H9 (cell line): ENCODE results near the gene CSRNP2. TPM values are rescaled to one million over a fixed set of nuclear protein-coding genes. Genes with fewer than 3 reads are reported as not detected.

Experiments used
- DNase-seq: peaks from one replicate; pipeline ENCODE4 v3.0.0-alpha.2; 2017
- H2AFZ ChIP-seq: one replicate; pipeline ENCODE4 v1.6.1; 2013; ENCODE audit warnings: mild to moderate bottlenecking, low read length, control low read depth, moderate library complexity
- H2AK5ac ChIP-seq: 2 replicates; pipeline ENCODE4 v1.6.1; 2013; ENCODE audit warnings: low read length, control low read depth, mixed read lengths; ENCODE audit not compliant: insufficient read length
- H2BK120ac ChIP-seq: one replicate; pipeline ENCODE4 v1.6.1; 2013; ENCODE audit warnings: low read depth, mild to moderate bottlenecking, low read length, control low read depth, inconsistent platforms; ENCODE audit not compliant: poor library complexity, severe bottlenecking
- H2BK12ac ChIP-seq: 2 replicates; pipeline ENCODE4 v1.6.1; 2013; ENCODE audit warnings: low read length, control low read depth, mixed read lengths, low read depth; ENCODE audit not compliant: insufficient read length
- H2BK15ac ChIP-seq: 2 replicates; pipeline ENCODE4 v1.6.1; 2013; ENCODE audit warnings: low read depth, low read length, control low read depth
- H2BK20ac ChIP-seq: one replicate; pipeline ENCODE4 v1.6.1; 2013; ENCODE audit warnings: low read depth, mild to moderate bottlenecking, low read length, control low read depth, inconsistent platforms; ENCODE audit not compliant: poor library complexity, severe bottlenecking
- H2BK5ac ChIP-seq: 2 replicates; pipeline ENCODE4 v1.6.1; 2013; ENCODE audit warnings: low read length, control low read depth, mixed read lengths; ENCODE audit not compliant: insufficient read length
- H3K14ac ChIP-seq: 2 replicates; pipeline ENCODE4 v1.6.1; 2013; ENCODE audit warnings: low read length, control low read depth; ENCODE audit not compliant: insufficient read depth
- H3K18ac ChIP-seq: 2 replicates; pipeline ENCODE4 v1.6.1; 2013; ENCODE audit warnings: low read depth, mild to moderate bottlenecking, mixed read lengths, low read length, control low read depth; ENCODE audit not compliant: insufficient read length
- H3K23ac ChIP-seq: 2 replicates; pipeline ENCODE4 v1.6.1; 2013; ENCODE audit warnings: low read length, control low read depth, mixed read lengths, low read depth; ENCODE audit not compliant: insufficient read length
- H3K23me2 ChIP-seq: 2 replicates; pipeline ENCODE4 v1.6.1; 2013; ENCODE audit warnings: low read depth, mild to moderate bottlenecking, mixed read lengths, low read length, control low read depth; ENCODE audit not compliant: insufficient read length, poor library complexity, severe bottlenecking
- H3K27ac ChIP-seq: 2 replicates; pipeline ENCODE4 v1.5.1; 2013; ENCODE audit warnings: low read length, control low read depth, mixed read lengths, low read depth; ENCODE audit not compliant: insufficient read length
- H3K27me3 ChIP-seq: 2 replicates; pipeline ENCODE4 v1.6.1; 2013; ENCODE audit warnings: low read length, control low read depth, inconsistent platforms; ENCODE audit not compliant: insufficient read depth
- H3K4ac ChIP-seq: 2 replicates; pipeline ENCODE4 v1.6.1; 2013; ENCODE audit warnings: low read depth, mild to moderate bottlenecking, control low read depth, inconsistent platforms, low read length, moderate library complexity
- H3K4me1 ChIP-seq: 2 replicates; pipeline ENCODE4 v1.6.1; 2013; ENCODE audit warnings: low read length, control low read depth, inconsistent platforms; ENCODE audit not compliant: insufficient read depth
- H3K4me2 ChIP-seq: 2 replicates; pipeline ENCODE4 v1.6.1; 2013; ENCODE audit warnings: low read length, control low read depth, mixed read lengths; ENCODE audit not compliant: insufficient read length, insufficient read depth
- H3K56ac ChIP-seq: 2 replicates; pipeline ENCODE4 v1.6.1; 2013; ENCODE audit warnings: low read depth, mild to moderate bottlenecking, mixed read lengths, low read length, control low read depth; ENCODE audit not compliant: insufficient read length
- H3K79me1 ChIP-seq: 2 replicates; pipeline ENCODE4 v1.6.1; 2013; ENCODE audit warnings: low read depth, mild to moderate bottlenecking, moderate library complexity, low read length, control low read depth, inconsistent platforms; ENCODE audit not compliant: insufficient read depth, poor library complexity, severe bottlenecking
- H3K79me2 ChIP-seq: 2 replicates; pipeline ENCODE4 v1.6.1; 2013; ENCODE audit warnings: low read length, control low read depth, inconsistent platforms; ENCODE audit not compliant: insufficient read depth
- H3K9ac ChIP-seq: 2 replicates; pipeline ENCODE4 v1.6.1; 2013; ENCODE audit warnings: low read length, control low read depth, mixed read lengths; ENCODE audit not compliant: insufficient read length; ENCODE audit errors: extremely low read depth
- H3K9me3 ChIP-seq: one replicate; pipeline ENCODE4 v1.6.1; 2013; ENCODE audit warnings: low read depth, low read length, inconsistent platforms; ENCODE audit not compliant: control insufficient read depth
- H3T11ph ChIP-seq: one replicate; pipeline ENCODE4 v1.6.1; 2013; ENCODE audit warnings: mild to moderate bottlenecking, low read length, control low read depth, inconsistent platforms
- H4K20me1 ChIP-seq: one replicate; pipeline ENCODE4 v1.6.1; 2013; ENCODE audit not compliant: control insufficient read depth, insufficient read length, insufficient read depth
- H4K5ac ChIP-seq: 2 replicates; pipeline ENCODE4 v1.6.1; 2013; ENCODE audit warnings: low read depth, mild to moderate bottlenecking, mixed read lengths, low read length, control low read depth; ENCODE audit not compliant: insufficient read length
- H4K8ac ChIP-seq: replicated peaks from 2 replicates; pipeline ENCODE4 v1.6.1; 2013; ENCODE audit warnings: low read length, control low read depth, mixed read lengths, low read depth; ENCODE audit not compliant: insufficient read length
- H4K91ac ChIP-seq: 2 replicates; pipeline ENCODE4 v1.6.1; 2013; ENCODE audit warnings: low read depth, mild to moderate bottlenecking, moderate library complexity, mixed read lengths, low read length, control low read depth; ENCODE audit not compliant: insufficient read length
- H3K27ac Mint-ChIP-seq, 3 experiments: 2 replicates in 2 of 3; 3 replicates in 1 of 3; pipeline ENCODE4 v1.8.0; 2020 to 2021; ENCODE audit warnings: mixed read lengths in 3 of 3, mild to moderate bottlenecking in 1 of 3, moderate library complexity in 1 of 3
- H3K27me3 Mint-ChIP-seq: 2 replicates; pipeline ENCODE4 v1.8.0; 2021; ENCODE audit warnings: low read depth, mild to moderate bottlenecking, moderate library complexity, mixed read lengths
- H3K36me3 Mint-ChIP-seq, 3 experiments: 2 replicates in 2 of 3; 3 replicates in 1 of 3; pipeline ENCODE4 v1.8.0; 2020 to 2021; ENCODE audit warnings: low read depth in 3 of 3, mixed read lengths in 3 of 3; ENCODE audit not compliant: insufficient read depth in 1 of 3
- H3K4me1 Mint-ChIP-seq, 2 experiments: 2 replicates each; pipeline ENCODE4 v1.8.0; 2020; ENCODE audit warnings: mixed read lengths in 2 of 2
- H3K4me3 Mint-ChIP-seq, 2 experiments: 2 replicates in 1 of 2; 3 replicates in 1 of 2; pipeline ENCODE4 v1.8.0; 2020 to 2021; ENCODE audit warnings: mild to moderate bottlenecking in 2 of 2, mixed read lengths in 2 of 2, moderate library complexity in 1 of 2
- H3K9me3 Mint-ChIP-seq, 2 experiments: 2 replicates in 1 of 2; 3 replicates in 1 of 2; pipeline ENCODE4 v1.8.0; 2020; ENCODE audit warnings: mild to moderate bottlenecking in 2 of 2, mixed read lengths in 2 of 2, moderate library complexity in 1 of 2
- CTCF ChIP-seq: fragments of 200-600 bp; sonication (generic); conservative IDR thresholded peaks from 3 replicates; pipeline ENCODE4 v1.8.0; 2021; ENCODE audit warnings: antibody characterized with exemption, mild to moderate bottlenecking
- WGBS: extraction: QIAGEN DNeasy Blood & Tissue Kit; methylation state at CpG from one replicate; pipeline ENCODE4 v1.1.7; 2013; ENCODE audit warnings: missing lambda C conversion rate, low lambda C conversion rate, mixed read lengths; ENCODE audit not compliant: insufficient read length; ENCODE audit errors: extremely low coverage; 5-methylcytosine and 5-hydroxymethylcytosine counted together
- total RNA-seq: library from RNA; stranded (reverse); gene quantifications from 2 replicates; pipeline ENCODE4 v1.2.1, GENCODE V29; 2021

The CSRNP2 gene
- total RNA-seq, 1 experiment from 2014 or later, result 38.6 TPM

GRCh38 chr12:51108136-51108535, 24.7 kb upstream of the CSRNP2 start:
- H4K20me1 ChIP-seq, result no peaks in the 10 kb centered on the region
- no peak overlapping the region for H2AK5ac ChIP-seq
- Mint-ChIP-seq H3K36me3 (peaks cover 22 to 76% (median 39%) of the 10 kb centered on the region in 3 experiments; a peak in 6 of 7 replicates), H3K4me1 (no peaks in the 10 kb centered on the region), H3K9me3 (no peaks in the 10 kb centered on the region), H3K27ac (no peak overlapping the region), H3K4me3 (no peak overlapping the region), H3K27me3 (no peaks in the 10 kb centered on the region)
- no peak overlapping the region for H4K8ac ChIP-seq
- no peak overlapping the region for H2BK5ac ChIP-seq
- no peak overlapping the region for H2BK20ac ChIP-seq
- no peak overlapping the region for H3T11ph ChIP-seq
- no peak for TF ChIP-seq CTCF
- H3K14ac ChIP-seq, result no peak overlapping the region
- H3K23ac ChIP-seq, result no peak overlapping the region
- no peaks in the 10 kb centered on the region for H3K27me3 ChIP-seq
- no peak overlapping the region for H3K27ac ChIP-seq
- no peak overlapping the region for H2BK15ac ChIP-seq
- no peaks in the 10 kb centered on the region for H3K79me2 ChIP-seq
- H2BK120ac ChIP-seq, result no peak overlapping the region
- no peak overlapping the region for H3K4ac ChIP-seq
- H3K23me2 ChIP-seq, result no peaks in the 10 kb centered on the region
- H4K5ac ChIP-seq, result no peak overlapping the region
- DNase-seq, result no peak
- no peak overlapping the region for H3K18ac ChIP-seq
- no peaks in the 10 kb centered on the region for H3K4me1 ChIP-seq
- no CpG with 5 or more reads among the region's 4 CpGs for WGBS
- no peak overlapping the region for H3K9ac ChIP-seq
- no peaks in the 10 kb centered on the region for H3K9me3 ChIP-seq
- no peak overlapping the region for H2BK12ac ChIP-seq
- H3K56ac ChIP-seq, result no peak overlapping the region
- no peak overlapping the region for H4K91ac ChIP-seq
- no peak overlapping the region for H2AFZ ChIP-seq
- H3K4me2 ChIP-seq, result no peak overlapping the region
- H3K79me1 ChIP-seq, result no peaks in the 10 kb centered on the region
